Thyroid gland (tissue), 4 donors: ENCODE results near the gene LYVE1.

Experiments
- CTCF ChIP-seq, 6 experiments: fragments of 200-600 bp in 3 of 6; fragments of 450-650 bp in 3 of 6; sonication (generic) in 3 of 6; IDR thresholded peaks; one replicate each; pipeline ENCODE4 v1.5.1; 2016 to 2019; ENCODE audit warnings: antibody characterized with exemption in 6 of 6, mild to moderate bottlenecking in 2 of 6, inconsistent platforms in 1 of 6, moderate library complexity in 1 of 6
- POLR2A ChIP-seq, 2 donors: fragments of 450-650 bp; IDR thresholded peaks; one replicate each; pipeline ENCODE4 v1.6.1; 2017; ENCODE audit warnings: antibody characterized with exemption in 2 of 2, mild to moderate bottlenecking in 2 of 2, moderate library complexity in 1 of 2

- no peak for TF ChIP-seq CTCF (IDR thresholded peaks at IDR 0.05)
- TF ChIP-seq POLR2A (IDR thresholded peaks at IDR 0.05), result no peak
Observed at GRCh38 chr11:10532526-10532925, 35.9 kb downstream of the LYVE1 start.
